Limb (tissue), 2 donors: ENCODE measurements around the gene AHDC1.
A peak's percentile ranks its signal among the peaks of the same experiment; 100 is the strongest.

Experiments
- DNase-seq, 2 donors: peaks; one replicate each; pipeline ENCODE4 v3.0.0-alpha.2; 2016; ENCODE audit errors: extremely low spot score in 2 of 2

Gene AHDC1

DNA sequence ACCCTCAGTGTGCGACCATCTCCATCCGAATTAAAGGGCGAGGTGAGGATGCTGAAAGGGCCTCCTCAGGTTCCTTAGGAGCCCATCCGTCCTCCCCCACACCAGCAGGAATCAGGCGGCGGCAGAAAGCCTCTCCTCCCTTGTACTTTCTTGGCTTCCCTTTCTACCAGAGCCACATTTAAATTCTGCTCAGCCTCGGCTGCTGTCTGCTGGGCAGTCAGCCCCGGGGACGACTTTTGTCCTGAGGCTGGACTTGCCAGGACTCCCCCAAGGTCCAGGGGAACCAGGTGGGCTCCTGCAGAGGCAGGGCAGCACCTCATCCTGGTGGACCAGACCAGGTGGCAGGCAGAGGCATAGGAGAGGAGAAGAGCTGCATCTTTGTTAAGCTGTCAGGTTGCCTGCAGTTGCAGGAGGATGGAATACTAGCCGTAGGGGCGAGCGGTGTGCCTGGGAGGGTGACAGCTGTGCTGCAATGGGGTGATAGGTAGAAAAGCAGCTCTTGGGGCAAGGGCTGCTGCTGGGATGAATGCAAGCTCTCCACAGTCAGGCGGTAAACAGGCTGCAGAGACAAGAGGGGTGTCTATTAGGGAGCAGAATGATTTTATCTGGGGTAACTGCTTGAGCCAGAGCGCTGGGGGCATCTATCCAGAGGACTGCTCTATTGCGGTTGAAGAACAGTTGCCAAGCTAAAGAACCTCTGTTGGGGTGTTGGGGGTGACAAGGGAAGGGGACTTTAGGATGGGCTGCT lies 67.8 kb downstream of the AHDC1 start:
- DNase-seq: no peak

DNA sequence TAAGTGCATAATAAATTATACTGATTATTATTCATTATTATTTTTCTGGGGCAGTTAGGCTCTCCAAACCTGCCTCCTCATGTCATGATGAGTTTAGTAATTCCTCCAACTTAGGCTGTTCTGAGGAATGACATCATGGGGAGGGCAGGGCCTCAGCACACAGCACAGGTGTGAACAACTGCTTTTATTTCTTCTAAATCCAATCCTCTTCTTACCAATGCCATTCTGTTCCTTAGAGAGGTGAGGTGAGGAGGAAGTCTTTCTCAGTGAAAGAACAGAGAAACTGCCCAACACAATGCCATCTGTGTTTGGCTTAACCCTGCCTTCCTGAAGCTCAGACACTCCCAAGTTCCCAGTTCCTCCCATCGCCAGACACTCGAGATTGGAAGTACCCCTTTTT lies 68.6 kb downstream of the AHDC1 start:
- no peak for DNase-seq

DNA sequence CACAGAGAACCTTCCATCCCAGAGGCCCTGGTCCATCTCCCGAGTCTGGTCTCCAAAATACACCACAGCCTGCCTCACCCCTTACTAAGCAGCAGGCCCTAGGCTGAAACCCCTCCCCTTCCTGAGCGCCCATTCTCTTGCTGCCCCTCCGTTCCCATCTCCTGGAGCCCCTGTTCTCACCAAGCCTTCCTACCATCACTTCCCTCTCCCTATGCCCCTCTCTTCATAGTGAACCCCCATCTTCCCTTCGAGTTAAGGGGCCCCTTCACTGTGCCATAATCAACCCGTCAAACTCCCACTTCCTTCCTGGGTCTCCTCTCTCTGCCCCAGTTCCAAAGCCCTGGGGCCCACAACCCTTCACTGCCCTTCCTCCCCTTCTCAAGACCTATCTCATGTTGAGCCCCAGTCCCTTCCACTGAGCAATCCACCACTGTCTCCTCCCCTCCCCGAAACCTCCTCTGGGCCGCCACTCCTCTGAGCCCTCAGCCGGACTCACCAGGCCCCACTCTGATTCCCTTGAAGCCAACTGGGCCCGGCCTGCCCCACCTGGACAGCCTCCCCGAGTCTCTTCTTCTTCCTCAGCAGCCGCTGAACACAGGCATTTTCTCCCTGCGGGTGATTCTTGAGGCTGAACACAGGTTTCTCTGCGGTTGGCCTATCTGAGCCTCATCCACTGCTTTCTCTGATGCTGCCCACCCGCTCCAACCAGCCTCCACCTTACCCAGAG lies 71.8 kb downstream of the AHDC1 start:
- no peak for DNase-seq

DNA sequence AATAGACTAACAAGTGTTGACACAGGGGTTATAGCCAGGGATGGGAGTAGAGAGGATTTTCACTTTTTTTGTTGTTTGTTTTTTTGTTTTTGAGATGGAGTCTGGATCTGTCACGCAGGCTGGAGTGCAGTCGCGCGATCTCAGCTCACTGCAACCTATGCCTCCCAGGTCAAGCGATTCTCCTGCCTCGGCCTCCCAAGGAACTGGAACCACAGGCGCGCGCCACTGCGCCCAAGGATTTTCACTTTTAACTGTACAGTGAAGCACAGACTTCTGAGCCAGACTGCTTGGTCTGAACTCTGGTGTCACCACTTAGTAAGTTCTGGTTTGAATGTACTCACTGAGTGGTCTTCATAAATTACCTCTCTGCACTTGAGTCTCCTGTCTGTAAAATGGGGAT lies 73.8 kb downstream of the AHDC1 start:
- no peak for DNase-seq

DNA sequence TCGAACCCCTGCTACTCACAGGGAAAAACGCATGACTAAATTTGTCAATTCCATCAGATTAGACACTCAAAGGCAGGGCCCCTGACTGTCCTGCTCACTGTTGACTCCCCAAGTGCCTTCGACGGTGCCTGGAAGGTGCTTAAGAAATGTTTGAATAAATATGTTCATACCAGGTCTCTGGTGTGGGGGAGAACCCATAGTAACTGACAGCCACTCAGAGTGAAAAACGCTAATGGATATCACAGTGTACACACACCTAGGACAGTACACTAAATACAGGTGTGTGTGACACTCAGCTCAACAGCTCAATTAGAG lies 74.3 kb downstream of the AHDC1 start:
- DNase-seq: no peak

DNA sequence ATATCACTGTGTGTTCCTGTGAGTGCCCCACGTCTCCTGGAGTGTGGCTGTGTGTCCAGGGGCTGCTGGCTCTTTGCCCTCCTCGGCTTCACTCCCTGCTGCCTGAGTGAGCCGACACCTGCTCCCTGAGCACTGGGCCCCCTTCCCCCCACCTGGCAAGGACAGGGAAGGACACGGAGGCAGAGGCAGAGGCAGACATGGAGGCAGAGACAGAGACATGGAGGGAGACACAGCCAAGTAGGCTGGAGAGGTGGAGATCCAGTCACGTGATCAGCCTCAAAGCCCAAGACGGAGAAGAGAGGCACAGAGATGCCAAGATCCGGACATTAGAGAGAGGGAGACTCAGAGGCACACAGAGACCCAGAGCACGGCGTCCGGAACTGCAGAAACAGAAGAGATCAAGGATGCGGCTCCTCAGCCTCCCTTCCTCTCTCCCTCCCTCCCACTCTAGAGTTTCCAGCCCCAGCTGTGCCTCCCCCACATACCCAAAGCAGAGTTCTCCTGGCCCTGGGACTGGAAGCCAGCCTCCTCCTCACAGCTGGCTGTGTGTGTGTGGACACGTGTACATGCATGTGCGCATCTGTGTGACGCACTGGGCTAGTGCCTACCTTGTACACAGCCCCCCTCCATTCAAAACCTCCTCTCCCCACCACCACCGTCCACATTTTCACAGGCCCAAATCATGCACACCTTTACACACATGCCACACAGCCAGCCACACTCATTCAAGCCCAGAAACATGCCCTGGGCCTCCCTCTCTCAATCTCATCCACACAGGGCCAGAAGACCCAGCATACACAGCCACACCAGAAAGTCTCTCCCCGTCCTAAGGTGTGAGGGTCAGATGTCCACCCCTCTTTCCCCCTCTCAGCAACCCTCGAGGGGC lies 74.9 kb downstream of the AHDC1 start:
- peak; percentile 78 to 84 for DNase-seq

DNA sequence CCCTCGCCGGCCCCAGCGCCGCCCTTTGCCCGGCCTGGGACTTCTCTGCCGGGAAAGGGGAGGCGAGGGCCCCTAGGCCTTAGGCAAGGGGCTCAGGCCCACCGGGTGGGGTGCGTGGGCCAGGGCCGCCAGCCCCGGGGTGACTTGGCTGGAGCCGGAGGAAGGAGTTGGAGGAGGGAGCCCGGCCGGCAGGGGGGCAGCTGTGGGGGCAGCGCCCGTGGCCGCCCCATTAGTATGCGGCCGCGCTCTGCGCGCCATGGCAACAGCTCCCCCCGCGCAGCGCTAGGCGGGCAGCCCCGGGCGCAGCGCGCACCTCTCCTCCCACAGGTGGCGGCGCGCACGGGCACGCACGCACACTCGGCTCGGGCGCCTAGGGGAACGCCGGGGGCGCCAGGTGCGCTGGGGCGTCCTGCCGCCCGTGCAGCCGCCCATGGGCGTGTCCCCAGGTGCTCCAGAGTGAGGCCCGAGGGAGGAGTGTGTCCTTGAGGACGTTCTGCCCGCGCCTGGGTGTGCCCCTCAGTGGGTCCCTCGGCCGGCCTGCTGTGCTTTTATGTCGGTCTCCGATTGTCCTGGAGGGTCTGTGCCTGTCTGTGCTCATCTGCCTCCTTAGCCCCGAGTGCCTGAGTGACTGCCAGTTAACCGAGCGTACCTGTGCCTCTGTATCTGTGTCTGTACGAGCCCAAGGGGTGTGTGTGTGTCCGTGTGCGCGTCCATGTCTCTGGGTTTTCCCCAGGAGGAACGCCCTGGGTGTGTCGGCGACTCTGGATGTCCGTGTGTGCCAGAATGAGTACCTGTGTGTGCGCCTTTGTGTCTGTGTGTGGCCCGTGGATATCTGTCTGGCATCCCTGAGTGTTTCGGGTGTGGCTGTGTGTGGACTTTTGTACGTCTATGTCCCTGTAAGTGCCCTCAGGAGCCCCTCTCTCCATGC lies 75.8 kb downstream of the AHDC1 start:
- DNase-seq: peak; percentile 36 to 77

DNA sequence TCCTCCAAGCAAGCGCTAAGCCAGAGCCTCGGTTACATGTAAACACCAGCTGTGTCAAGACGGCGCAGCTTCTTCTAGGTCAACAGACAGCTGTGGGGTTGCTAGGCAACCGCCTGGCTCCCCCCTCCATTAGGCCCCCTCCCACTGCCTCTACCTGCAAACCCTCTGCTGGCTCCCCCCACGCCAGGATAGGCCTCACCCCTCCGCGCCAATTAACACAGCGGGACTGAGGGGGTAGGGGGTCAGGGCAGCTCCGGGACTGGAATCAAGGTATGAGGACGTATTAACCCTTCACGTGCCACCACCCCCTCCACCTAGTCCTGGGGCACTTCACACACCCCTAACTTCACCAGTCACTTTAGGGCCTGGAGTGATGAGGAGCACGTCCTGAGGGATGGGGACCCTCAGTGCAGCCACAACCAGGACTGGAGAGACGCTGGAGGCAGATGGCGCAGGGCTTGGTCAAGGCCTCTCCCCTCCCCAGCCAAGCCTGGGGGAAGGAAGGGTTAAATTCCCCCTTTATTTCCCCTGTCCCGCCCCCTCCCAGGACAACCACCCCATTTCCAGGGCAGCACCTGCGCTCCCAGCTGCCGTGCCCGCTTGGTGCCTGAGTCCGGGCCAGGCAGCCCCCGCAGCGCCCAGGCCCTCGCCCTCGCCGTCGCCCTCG lies 76.6 kb downstream of the AHDC1 start:
- DNase-seq: peak; percentile 86 to 92

DNA sequence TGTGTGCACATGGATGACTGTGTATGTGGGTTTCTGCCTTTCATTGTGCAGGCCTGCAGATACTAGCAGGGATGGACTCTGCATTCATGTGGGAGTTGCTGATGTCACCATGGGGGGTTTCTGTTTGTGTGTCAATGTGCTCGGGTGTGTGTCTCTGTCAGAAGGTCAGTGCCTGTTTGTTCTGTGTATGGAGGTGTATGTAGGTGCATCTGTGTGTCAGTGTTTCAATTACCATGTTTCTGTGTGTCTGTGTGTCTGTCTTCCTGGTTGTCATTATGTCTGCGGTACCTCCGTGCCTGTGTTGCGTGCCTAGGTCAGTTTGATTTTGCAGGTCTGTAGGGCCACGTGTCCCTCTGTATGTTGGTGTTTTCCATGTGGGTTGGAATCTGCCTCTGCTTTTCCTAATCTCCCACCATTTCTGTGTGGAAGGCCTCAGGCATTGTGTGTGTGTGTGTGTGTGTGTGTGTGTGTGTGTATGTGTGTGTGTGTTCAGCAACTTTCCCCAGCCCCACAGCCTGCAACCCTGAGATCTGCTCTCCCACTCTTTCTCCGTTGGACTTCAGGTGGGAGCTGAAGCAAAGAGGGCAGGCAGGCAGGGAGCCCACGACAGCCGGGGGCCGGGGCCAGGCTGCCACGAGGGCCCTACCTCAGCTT lies 77.2 kb downstream of the AHDC1 start:
- no peak for DNase-seq

DNA sequence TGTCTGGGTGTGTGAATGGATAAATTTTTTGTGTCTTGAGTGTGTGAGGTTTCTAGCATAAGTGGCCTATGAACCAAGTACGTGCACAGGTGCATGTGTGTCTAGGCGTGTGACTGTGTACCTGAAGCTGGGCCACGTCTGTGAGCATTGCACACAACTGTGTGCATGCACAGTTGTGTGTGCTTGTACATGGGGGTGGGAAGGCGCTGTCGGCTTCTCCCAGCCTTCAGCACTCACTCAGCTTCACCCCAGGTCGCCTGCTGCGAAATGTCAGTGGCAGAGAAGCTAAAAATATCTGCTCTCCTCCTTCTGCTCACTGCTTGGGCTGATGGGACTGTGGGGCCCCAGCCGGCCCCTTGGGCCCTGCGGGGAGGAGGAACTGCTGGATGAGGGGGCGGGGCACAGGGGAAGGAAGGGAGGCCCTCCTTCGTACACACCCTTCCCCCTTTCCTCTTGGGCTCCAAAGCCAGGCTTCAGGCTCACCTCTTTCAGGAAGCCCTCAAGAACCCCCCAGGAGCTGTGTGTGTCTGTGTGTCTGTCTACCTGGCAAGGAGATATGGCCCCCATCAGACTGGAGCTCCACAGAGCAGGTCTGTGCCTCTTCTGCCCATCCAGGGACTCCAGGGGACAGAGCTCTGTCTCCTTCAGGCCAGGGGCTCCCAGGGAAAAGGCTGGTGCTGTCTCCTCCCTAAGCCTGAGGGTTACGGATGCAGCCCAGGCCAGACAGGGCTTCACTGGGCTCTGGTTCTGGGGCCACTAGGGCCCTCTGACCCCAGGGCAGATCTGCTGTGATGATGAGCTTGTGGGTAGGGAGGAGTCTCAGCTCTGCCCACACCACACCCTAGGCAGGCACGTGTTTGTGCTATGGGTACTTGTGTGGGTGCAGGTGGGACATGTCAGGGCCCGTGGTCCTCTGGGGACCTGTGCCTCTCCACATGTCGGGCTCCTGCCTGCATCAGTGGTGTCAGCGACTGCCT lies 78.4 kb downstream of the AHDC1 start:
- peak; percentile 74 to 79 for DNase-seq

DNA sequence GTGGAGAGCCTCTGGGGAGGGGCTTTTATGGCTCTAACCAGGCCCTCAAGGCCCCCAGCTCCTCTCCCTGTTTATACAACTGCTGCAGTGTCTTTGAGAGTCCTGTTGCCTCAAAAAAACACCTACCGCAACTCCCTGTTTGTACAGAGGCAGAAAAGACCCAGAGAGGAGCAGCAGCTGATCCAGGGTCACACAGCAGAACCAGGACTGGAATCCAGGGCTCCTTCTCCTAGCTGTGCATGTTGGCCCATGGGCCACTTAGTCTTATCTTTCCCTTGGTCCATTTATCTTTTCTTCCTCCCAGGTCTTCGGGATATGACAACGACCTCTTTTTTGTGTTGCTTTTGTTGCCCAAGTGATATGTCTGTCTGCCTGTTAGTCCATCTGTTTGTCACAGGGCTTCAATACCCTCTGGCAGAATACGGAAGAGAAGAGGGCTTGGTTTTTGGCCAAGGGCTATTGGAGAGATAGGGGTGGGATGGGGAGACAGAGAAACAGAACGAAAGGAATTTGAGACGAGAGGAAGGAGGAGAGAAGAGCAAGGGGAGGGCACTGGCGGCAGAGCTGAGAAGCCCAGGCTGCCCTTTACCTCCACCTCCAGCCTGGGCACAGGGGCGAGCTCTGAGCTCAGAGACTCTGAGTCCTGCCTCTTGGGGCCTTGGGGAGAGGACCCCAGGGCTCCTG lies 80.5 kb downstream of the AHDC1 start:
- no peak for DNase-seq

DNA sequence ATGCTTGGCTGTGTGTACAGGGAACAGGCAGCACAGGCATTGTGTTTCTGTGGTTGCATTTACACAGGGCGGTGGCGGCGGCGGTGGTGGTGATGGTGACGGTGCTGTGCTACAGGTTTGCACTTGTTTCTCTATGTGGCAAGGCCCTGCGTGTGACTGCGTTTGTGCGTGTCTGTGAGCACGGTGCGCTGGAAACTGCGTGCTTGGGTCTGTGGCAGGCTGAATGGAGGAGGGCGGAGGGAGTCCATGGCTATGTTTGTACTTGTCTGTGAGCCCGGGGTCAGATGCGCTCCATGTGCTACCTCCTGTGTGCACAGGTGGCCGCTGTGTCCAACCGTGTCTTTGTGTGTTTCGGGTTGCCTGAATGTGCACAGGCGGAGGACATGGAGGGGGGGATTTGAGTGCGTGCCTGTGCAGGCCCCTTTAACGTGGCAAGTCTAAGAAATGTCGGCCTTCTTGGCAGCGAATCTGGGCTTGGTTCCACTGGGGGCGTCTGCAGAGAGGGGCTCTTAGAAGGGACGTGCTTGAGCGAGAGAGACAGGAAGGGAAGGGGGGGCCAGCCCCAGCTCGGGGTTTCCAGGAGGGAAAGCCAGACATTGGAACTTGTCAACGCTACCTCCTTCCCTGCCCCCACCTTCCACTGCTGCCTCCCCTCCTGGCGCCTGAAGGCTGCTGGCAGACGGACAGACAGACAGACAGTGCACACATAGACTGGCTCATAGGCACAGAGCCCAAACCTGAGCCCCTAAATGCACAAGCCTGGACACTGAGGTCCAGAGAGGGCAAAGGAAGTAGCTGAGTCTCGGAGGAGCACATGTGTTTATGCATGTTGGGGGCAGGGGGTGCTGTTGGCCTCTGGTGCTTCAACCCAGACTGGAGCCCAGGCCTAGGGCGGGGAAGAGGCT lies 81.3 kb downstream of the AHDC1 start:
- peak; percentile 88 to 91 for DNase-seq

DNA sequence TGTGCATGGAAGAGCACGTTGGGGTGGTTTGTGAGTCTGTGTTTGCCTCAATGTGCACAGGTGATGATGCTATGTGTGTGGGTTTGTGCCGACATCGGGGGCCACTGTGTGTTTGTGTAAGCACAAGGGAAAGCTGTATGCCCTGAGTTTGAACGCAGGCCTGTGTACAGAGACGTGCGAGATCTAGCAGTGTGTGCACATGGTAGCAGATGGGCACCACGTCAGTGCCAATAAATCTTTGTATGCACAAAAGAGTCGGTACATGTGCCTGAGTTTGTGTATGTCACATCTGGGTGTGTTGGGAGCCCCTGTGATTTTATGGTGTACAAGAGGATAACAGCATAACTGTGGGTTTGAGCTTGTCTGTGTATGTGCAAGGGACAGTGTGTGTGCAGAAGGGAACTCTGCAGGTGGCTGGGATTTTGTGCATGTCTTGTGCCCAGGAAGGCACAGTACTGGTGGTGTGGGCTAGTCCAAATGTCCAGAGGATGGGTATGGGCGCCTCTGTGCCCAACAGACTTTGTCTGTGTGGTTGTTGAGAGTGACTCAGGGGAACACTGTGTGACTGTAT lies 82.0 kb downstream of the AHDC1 start:
- DNase-seq: no peak

DNA sequence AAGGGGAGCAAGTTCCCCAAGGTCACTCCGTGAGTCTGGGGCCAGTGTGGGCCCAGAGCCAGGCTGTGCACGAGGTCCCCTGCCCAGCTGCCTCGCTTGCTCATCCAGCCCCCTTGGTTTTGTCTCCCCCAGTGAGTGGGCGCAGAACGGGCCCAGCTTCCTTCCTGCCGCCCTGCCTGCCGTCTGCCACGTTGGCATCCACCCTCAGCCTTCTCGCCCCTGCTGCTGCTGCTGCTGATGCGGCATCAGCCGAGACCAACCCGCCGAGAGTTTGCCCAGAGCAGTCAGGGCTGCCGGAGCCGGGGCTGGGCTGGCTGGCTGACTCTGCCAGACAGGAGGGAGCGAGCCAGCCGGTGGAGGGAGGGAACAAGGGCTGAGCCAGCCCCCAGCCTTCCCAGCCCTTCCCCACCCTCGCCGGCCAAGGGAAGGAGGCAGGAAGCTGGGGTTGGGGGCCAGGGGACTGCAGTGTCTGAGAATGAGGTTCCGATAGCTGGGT lies 82.6 kb downstream of the AHDC1 start:
- peak in 1 of 2 donors; percentile 20 for DNase-seq

DNA sequence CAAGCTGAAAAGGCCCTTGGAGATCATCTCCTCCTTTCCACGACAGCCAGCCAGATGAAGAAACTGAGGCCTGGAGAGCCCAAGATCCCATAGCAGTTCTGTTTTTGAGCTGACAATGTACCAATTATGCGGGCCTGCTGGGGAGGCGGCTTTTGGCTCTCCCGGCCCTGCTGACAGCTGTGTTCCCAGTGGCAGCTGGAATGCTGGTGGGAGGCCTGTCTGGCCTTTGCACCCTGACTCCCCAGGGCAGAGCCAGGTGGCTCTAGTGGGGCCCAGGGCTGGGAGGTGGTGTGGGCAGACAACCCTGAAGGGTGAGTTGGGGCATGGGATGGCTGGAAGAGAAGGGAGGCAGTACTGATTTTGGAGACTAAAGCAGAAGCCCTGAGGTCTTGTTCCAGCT lies 83.3 kb downstream of the AHDC1 start:
- no peak for DNase-seq

DNA sequence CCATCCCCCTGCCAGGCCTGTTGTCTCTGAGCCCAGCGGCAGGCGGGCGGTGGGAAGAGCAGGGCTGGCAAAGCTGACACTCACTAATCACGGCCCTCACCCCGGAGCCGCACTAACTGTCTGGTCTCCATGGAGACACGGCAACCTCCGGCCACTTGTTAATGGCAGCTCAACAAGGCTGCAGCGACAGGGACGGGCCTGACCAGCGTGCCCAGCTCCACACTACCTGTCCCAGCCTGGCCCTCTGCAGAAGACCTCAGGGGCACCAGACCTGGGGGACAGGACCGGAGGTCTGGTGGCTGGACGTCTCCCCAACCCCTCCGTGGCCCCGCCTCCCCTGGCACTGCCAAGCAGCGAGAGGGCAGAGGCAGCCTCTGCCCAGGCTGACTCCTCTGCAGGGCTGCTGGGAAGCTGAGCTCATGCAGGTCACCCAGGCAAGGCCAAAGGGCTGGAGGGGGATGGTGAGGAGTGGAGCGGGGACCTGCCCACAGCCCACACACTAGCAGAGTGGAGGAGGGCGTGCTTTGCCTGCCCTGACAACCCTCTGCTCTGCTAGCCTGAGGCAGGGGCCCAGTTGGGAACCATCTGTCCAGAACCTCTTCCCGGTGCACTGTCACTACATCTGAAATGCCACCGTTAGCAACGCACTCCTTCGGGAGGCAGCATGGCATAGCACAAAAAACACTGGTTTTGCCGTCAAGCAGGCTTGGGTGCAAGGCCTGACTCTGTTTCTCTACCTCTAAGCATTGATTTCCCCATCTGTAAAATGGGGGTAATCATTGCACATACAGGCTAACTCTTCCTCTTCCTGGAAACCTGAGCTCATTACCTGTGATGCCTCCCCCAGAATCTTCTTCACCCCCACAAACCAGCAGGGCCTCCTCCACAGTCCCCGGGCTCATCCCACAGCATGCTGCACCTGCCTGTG lies 84.3 kb downstream of the AHDC1 start:
- DNase-seq: peak in 1 of 2 donors; percentile 65
